HG02884 (cell line): ENCODE results near the gene SRR.

Experiments used
- ATAC-seq: cut with Tn5 transposase; IDR thresholded peaks from one replicate; pipeline ENCODE4 v1.9.1; 2021; ENCODE audit warnings: mild to moderate bottlenecking, moderate library complexity; ENCODE audit not compliant: unreplicated experiment

SRR gene

GRCh38 chr17:2338315-2338657 is 34.5 kb downstream of the SRR start:
- ATAC-seq: no peak

- no peak for ATAC-seq
Measured at GRCh38 chr17:2343421-2343820, 39.7 kb downstream of the SRR start.

- no peak for ATAC-seq
Measured at GRCh38 chr17:2344528-2344927, 40.8 kb downstream of the SRR start.

DNA sequence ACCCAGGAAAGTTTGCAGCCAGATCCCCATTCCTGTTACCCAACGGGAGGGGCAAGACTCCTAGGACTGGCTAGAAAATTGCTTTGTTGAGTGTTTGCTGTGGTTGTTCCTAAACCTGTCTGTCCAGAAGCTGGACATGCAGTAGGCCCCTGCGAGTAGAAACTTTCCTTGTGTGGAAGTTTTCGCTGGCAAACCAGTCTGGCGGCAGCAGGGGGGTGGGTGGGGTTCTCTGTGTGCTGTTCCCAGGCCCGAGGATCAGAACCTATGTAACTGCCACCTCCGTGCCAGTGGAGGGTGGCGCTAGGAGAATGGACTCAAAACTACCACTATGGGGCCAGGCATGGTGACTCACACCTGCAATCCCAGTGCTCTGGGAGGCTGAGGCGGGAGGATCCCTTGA is 42.7 kb downstream of the SRR start:
- no peak for ATAC-seq

DNA sequence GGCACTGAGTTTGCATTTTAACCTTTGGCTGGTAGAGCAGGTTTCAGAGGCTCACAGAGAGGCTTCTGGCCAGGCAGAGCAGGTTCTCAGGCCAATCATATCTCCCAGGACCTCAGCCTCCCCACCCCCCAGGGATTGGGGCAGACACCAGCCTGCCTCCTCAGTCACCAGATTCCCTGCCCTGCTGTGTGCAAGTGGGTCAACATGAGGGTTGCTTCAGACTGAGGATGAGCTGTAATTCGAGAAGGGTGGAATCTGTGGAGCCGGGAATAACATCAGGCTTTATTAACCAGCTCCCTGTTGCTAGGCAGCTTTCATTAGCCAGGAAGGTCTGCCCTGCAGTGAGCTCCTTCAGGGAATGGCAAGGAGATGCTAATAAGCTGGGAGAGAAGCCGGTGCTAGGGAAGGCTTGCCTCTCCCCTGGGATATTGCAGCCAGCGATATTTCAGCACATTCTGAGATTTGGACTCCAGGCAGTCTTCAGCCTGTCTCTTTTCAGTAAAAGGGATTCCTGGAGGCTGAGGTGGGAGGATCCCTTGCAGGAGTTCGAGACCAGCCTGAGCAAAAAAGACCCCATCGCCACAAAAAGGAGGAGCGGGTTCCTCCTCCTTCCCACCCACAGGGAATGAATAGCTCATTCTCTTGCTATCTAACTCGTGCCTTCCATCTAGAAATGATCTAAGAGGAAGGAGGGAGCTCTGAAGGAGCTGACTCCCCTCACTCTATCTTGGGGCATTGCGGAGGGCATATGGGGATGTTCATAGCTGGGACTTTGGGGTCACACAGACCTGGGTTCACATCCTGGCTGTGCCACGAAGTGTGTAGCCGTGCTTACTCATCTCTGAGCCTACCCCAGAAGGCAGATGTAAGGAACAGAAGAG is 44.3 kb downstream of the SRR start:
- ATAC-seq: no peak

DNA sequence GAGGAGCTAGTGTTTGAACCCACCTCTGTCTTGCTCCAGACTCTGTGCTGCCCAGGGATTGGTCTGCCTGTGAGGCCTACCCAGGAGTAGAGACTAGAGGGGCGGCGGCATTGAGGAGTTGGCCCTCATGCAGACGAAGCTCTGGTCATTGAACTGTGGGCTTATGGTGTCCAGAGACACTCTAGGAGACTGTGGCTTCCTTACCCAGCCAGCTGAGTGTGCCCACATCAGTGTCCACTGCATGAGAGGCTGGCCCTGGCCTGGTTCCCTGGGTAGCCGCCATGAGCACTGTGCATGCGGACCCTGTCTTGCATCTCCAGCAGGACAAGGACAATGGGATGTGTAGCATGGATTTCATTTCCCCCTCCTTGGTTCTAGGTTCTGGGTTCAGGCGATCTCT is 47.5 kb downstream of the SRR start:
- ATAC-seq: no peak

DNA sequence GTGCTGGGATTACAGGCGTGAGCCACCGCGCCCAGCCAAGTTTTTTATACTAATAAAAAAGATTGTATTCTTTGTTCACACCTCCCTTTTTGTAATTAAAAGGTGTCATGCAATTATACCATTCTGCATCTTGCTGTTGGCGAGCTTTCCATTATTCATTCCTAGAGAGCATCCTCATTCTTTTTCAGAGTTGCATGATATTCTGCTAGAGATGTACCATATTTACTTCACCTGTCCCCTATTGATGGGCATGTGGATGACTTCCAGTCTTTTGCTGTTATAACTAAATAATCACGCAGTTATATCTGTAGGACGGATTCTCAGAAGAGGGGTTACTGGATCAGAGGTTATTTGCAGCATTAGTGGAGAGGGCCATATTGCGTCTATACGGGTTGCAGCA is 50.6 kb downstream of the SRR start:
- no peak for ATAC-seq

DNA sequence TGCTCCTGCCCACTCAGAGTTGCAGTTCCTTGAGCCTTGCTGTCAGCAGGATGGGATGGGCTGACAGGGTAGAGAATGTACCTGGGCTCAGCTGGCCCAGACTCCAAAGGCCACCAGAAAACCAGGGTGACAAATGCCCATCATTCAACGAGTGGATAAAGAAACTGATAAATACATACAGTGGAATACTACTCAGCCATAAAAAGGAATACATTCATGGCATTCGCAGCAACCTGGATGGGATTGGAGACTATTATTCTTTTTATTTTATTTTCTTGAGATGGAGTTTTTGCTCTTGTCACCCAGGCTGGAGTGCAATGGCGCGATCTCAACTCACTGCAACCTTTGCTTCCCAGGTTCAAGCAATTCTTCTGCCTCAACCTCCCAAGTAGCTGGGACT is 53.5 kb downstream of the SRR start:
- ATAC-seq: no peak

DNA sequence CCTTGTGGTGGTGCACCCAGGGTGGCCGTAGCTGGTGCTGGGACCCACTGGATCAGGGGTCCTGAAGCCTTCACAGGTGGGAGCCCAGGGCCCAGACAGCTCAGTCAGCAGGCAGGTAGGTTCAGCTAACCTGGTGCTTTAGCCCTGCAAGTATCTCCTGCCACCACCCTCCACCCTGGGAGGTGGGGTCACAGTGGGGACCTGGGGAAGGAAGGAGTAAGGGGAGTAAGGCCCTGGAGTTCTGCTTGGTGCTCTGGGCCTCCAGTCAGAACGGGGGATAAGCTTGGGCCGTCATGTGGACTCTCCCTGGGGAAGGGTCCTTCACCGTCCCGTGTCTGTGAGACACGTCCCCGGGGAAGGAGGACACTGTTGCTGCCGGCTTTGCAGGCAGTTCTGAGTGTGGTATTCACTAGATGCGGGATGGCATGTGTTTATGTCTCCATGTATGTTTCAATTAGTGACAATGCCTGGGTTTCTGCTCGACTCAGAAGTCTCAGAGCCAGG is 54.2 kb downstream of the SRR start:
- no peak for ATAC-seq

- ATAC-seq: no peak
Measured at GRCh38 chr17:2361010-2361760, 57.4 kb downstream of the SRR start.

DNA sequence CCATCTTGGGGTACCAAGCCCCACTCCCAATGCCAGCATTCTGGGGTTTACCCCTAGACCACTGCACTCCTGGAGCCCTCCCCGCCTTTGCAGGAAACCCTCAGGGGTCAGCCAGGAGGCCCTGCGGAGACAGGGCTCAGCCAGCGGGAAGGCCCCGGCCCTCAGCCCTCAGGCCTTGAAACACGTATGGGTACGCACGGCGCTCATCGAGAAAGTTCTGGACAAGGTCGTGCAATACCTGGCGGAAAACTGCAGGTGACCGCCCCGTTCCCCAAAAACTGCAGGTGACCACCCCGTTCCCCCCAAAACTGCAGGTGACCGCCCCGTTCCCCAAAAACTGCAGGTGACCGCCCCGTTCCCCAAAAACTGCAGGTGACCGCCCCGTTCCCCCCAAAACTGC is 58.3 kb downstream of the SRR start:
- ATAC-seq: no peak

DNA sequence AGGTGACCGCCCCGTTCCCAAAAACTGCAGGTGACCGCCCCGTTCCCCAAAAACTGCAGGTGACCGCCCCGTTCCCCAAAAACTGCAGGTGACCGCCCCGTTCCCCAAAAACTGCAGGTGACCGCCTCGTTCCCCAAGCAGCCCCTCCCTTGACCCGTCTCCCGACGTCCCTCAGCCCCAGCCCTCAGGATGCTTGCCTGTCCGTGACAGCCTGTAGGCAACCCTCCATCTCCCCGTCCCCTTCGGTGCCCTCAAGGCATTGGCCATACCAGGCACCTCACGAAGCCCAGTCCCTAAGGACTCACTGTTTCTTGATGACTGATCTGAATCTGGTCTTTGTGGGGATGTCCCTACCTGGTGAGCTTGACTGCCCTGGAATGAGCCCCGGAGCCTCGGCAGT is 58.7 kb downstream of the SRR start:
- no peak for ATAC-seq

- no peak for ATAC-seq
Measured at GRCh38 chr17:2362881-2363280, 59.1 kb downstream of the SRR start.

DNA sequence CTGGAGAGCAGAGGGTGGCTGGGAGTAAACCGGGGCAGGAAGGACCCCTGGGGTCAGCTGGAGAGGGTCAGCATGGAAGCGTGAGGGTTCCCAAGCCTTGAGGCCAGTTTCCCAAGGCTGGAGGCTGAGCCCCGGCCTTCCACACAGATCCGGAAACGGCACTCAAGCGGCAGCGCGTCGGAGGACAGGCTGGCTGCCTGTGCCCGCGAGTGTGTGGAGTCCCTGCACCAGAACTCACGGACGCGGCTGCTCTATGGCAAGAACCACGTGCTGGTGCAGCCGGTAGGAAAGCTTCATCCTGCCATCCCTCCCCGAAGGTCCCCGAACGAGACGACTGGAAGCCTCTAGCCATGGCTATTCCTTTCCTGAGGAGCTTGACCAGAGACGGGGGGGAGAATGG is 59.6 kb downstream of the SRR start:
- no peak for ATAC-seq

DNA sequence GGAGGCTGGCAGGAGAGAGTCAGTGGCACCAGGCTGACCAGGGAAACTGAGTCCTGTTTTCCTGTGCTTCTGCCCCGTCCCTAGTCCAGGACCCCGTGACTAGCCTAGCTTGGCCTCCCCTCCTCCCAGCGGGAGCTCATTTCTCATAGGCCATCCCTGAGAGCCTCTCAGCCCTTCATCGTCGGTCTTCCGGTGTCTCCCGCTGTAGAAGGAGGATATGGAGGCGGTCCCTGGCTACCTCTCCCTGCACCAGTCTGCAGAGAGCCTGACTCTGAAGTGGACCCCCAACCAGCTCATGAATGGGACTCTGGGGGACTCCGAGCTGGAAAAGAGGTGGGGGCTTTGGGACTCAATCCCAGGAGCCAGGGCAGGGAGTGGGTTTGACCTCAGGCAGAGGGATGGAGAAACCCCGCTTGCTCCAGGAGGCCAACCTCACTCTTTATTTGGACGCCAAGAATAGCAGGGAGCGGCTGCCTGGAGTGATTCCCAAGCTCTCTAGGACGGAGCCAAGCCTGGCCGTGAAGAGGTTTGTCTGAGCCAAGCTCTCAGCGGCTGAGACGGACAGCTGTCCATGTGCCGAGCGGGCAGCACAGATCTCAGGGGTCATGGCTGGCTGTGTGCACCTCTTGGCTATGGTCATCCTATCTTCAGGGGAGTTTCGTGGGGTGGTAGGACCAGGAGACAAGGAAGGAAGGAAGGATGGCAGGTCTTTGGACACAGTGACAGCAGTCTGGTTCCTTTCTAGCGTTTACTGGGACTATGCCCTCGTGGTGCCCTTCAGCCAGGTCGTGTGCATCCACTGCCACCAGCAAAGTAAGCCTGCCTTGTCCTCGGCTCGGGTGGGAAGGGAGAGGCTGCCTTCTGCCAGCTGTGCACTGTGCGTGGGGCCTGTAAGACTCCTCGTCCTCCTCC is 60.4 kb downstream of the SRR start:
- ATAC-seq: no peak

- no peak for ATAC-seq
Measured at GRCh38 chr17:2364763-2365116, 61.0 kb downstream of the SRR start.

DNA sequence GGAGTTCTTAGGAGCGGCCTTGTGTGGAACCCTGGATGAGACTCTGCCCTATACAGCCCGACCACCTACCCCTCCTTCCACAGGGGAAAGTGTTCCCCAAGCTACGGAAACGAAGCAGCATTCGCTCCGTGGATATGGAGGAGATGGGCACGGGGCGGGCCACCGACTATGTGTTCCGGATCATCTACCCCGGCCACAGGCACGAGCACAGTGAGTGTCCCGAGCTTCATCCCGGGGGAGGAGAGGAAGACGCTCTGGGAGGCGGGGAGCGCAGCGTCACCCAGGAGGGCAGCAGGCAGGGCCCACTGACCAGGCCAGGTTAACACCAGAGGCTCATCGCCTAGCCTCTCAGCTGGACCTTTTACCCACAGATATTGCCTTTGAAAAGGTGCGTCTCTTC is 61.4 kb downstream of the SRR start:
- no peak for ATAC-seq

DNA sequence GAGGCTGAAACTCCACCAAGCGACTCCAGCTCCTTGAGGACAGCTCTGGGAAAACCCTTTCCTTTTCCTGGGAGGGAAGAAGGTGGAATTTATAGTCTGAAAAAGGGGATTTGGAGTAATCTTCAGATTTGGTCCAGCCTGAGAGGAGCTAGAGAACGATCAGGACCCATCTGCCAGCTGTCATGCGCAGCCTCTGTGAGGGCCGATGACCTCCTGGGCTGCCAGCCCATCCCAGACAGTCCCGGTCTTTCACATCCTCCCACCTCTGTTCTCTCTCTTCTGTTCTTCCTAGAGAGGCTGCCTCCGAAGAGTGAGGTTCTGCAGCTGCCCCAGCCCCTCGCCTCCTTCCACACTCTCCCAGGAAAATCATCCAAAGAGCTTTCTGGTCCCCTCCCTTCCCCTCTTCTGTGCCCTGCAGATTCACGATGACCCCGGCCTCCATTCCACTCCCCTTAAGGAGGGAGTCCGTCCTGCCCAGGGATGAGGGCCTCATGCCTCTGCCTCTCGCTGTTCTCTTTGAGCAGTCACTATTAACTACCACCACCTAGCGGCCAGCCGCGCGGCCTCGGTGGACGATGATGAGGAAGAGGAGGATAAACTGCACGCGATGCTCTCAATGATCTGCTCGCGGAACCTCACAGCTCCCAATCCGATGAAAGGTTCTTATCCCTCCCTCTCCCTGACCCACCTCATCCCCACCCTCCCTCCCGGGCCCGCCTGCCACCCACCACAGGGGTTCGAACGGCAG is 63.2 kb downstream of the SRR start:
- ATAC-seq: no peak

- no peak for ATAC-seq
Measured at GRCh38 chr17:2368359-2368758, 64.6 kb downstream of the SRR start.

GRCh38 chr17:2369039-2369438 is 65.3 kb downstream of the SRR start:
- no peak for ATAC-seq
